Psoas muscle (tissue), 8 donors: ENCODE data around the gene SLCO4A1. TPM values are rescaled to one million over a fixed set of nuclear protein-coding genes. Genes with fewer than 3 reads are reported as not detected.

ENCODE experiments used
- ATAC-seq, 4 donors: fragments of 200-7000 bp; cut with Tn5 transposase; one replicate each; pipeline ENCODE4 v1.9.1; 2020; ENCODE audit warnings: moderate library complexity in 3 of 4, mild to moderate bottlenecking in 2 of 4
- DNase-seq, 2 donors: peaks; one replicate each; pipeline ENCODE4 v3.0.0-alpha.2; 2020
- H3K27ac ChIP-seq: fragments of 200-600 bp; one replicate; pipeline ENCODE4 v1.8.0; 2022
- H3K27me3 ChIP-seq, 3 donors: fragments of 200-600 bp in 1 of 3; one replicate each; pipeline versions ENCODE4 v1.6.1 to v1.8.0; 2013 to 2022; ENCODE audit warnings: low read length in 2 of 3, mild to moderate bottlenecking in 2 of 3, moderate library complexity in 1 of 3; ENCODE audit not compliant: insufficient read depth in 3 of 3
- H3K36me3 ChIP-seq, 2 donors: fragments of 200-600 bp in 1 of 2; one replicate each; pipeline versions ENCODE4 v1.6.1 to v1.8.0; 2013 to 2022; ENCODE audit warnings: low read depth in 1 of 2, mild to moderate bottlenecking in 1 of 2, moderate library complexity in 1 of 2; ENCODE audit not compliant: insufficient read depth in 1 of 2
- H3K4me1 ChIP-seq: fragments of 200-600 bp; one replicate; pipeline ENCODE4 v1.8.0; 2022
- H3K4me3 ChIP-seq: fragments of 200-600 bp; one replicate; pipeline ENCODE4 v1.8.0; 2022; ENCODE audit warnings: mild to moderate bottlenecking
- H3K9me3 ChIP-seq: fragments of 200-600 bp; one replicate; pipeline ENCODE4 v1.8.0; 2022
- CTCF ChIP-seq: fragments of 200-600 bp; IDR thresholded peaks from one replicate; pipeline ENCODE4 v1.8.0; 2022; ENCODE audit warnings: antibody characterized with exemption
- WGBS, 3 donors: extraction: QIAGEN DNeasy Blood & Tissue Kit; methylation state at CpG; one replicate each; pipeline versions ENCODE4 v1.1.6 to v1.1.7; 2013; 5-methylcytosine and 5-hydroxymethylcytosine counted together
- intact Hi-C, 2 donors: fragments of 100-400 bp; cut with DNase I; formaldehyde crosslinking; loops; one replicate each; pipeline versions ENCODE4 v1.11.0 to v1.14.2; 2022
- polyA plus RNA-seq, 3 donors: library from polyadenylated mRNA; stranded (reverse); fragments of 200-250 nt; gene quantifications; one replicate each; pipeline ENCODE4 v1.2.3, GENCODE V29; 2013
- total RNA-seq, 4 donors: library from RNA; stranded (reverse); fragmentation: NEBNext Ultra II Directional in 2 of 4; extraction: Animal tissue kit (Norgen Biotek cat#: 25700) in 2 of 4; gene quantifications; one replicate each; pipeline versions ENCODE4 v1.2.1 to v1.2.4, GENCODE V29; 2021 to 2023
- donor health status: healthy with polysubstance abuse.
- donor health status: DM: no; HTN: no; CAD: no; lungs with moderate emphysema.
- donor health status: Bipolar disorder and iron deficiency.
- donor health status: healthy.
- donor health status: DM: yes; HTN: yes; CAD: no.
- donor health status: DM: no; HTN: no; CAD: no.
- donor health status: DM: no; HTN: no; CAD: no.
- donor health status: DM: yes; HTN: yes; CAD: no.

Gene SLCO4A1
- total and polyA plus RNA-seq, 7 donors: 5.3 to 38.5 (median 9.8) TPM

GRCh38 chr20:62638055-62638570 lies 4.2 kb upstream of the SLCO4A1 start:
- WGBS, 3 donors: 73 to 75% (median 75%) methylated on average over 12 of the region's 12 CpGs

GRCh38 chr20:62638679-62639406 lies 3.5 kb upstream of the SLCO4A1 start:
- ATAC-seq (no peak), DNase-seq (no peak)
- intact Hi-C loops: no loop called here
- Histone ChIP-seq H3K9me3 (no peaks in the 10 kb centered on the region), H3K4me3 (no peak overlapping the region), H3K27me3 (peaks cover 0 to 19% (median 4%) of the 10 kb centered on the region in 3 donors), H3K27ac (no peak overlapping the region), H3K36me3 (no peaks in the 10 kb centered on the region), H3K4me1 (peaks cover 15% of the 10 kb centered on the region)
- no peak for TF ChIP-seq CTCF
- 88 to 89% (median 88%) methylated on average over 23 of the region's 23 CpGs for WGBS, 3 donors

More at GRCh38 chr20:62638055-62638570, 4.2 kb upstream of the SLCO4A1 start:
- ATAC-seq (no peak), DNase-seq (no peak)
- Histone ChIP-seq H3K36me3 (no peaks in the 10 kb centered on the region), H3K4me3 (no peak overlapping the region), H3K27ac (no peak overlapping the region), H3K27me3 (peaks cover 0 to 23% (median 3%) of the 10 kb centered on the region in 3 donors), H3K9me3 (no peaks in the 10 kb centered on the region), H3K4me1 (peaks cover 12% of the 10 kb centered on the region)
- TF ChIP-seq CTCF: no peak
- intact Hi-C loops: no loop called here

GRCh38 chr20:62639765-62640164 lies 2.5 kb upstream of the SLCO4A1 start:
- Histone ChIP-seq H3K4me3 (no peak overlapping the region), H3K27ac (no peak overlapping the region), H3K36me3 (no peaks in the 10 kb centered on the region), H3K9me3 (no peaks in the 10 kb centered on the region), H3K27me3 (peaks cover 0 to 17% (median 2%) of the 10 kb centered on the region in 3 donors), H3K4me1 (peaks cover 15% of the 10 kb centered on the region)
- intact Hi-C loops: no loop called here
- TF ChIP-seq CTCF: no peak
- WGBS, 3 donors: 92 to 95% (median 94%) methylated on average over 9 of the region's 9 CpGs
- DNase-seq (no peak), ATAC-seq (no peak)

GRCh38 chr20:62640870-62641269 lies 1.4 kb upstream of the SLCO4A1 start:
- Histone ChIP-seq H3K4me1 (peaks cover 15% of the 10 kb centered on the region), H3K36me3 (no peaks in the 10 kb centered on the region), H3K4me3 (no peak overlapping the region), H3K27me3 (peaks cover 0 to 17% (median 2%) of the 10 kb centered on the region in 3 donors), H3K27ac (no peak overlapping the region), H3K9me3 (no peaks in the 10 kb centered on the region)
- ATAC-seq: no peak
- no peak for TF ChIP-seq CTCF
- intact Hi-C loops: no loop called here
- DNase-seq: no peak
- WGBS, 3 donors: 90 to 95% (median 92%) methylated on average over 9 of the region's 9 CpGs
